ENCODE results near the gene MIF.

The MIF gene

DNA sequence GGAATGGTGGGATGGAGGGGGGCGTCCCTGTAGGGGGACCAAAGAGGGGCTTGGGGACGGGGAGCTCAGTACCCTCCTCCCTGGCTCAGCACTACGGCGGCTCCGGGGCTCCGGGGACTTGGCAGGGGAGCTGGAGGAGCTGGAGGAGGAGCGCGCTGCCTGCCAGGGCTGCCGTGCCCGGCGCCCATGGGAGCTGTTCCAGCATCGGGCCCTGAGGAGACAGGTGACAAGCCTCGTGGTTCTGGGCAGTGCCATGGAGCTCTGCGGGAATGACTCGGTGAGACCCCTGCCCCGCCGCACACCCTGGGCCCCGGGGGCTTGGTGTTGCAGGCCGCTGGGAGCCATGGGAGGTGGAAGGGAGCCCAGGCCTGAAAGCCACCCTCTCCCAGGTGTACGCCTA is 11.8 kb upstream of the MIF start:
- Histone ChIP-seq H3K27me3 (ENCODE audit: insufficient read depth, insufficient read length) (no peaks in the 10 kb centered on the region), H3K4me3 (ENCODE audit: insufficient read length, low read depth) (no peak overlapping the region), H3K4me1 (ENCODE audit: insufficient read depth, insufficient read length) (no peaks in the 10 kb centered on the region), H3K36me3 (ENCODE audit: insufficient read depth, insufficient read length, low read length) (peaks cover 4% of the 10 kb centered on the region), H3K9ac (ENCODE audit: insufficient read length, low read depth) (no peak overlapping the region), H3K9me3 (ENCODE audit: insufficient read depth, low read length) (no peaks in the 10 kb centered on the region)
- no peak for TF ChIP-seq SUZ12 (IDR thresholded peaks at IDR 0.05; ENCODE audit: extremely low read depth, insufficient read depth, insufficient read length)
- no peak for TF ChIP-seq YY1 (IDR thresholded peaks at IDR 0.05; ENCODE audit: insufficient read depth, insufficient read length)
- no peak for TF ChIP-seq ZNF274 (IDR thresholded peaks at IDR 0.05; ENCODE audit: low read depth, low read length)
- no peak for DNase-seq (ENCODE audit: low read depth, low spot score)

- H3K4me1 ChIP-seq (ENCODE audit: insufficient read depth, insufficient read length), result no peaks in the 10 kb centered on the region
- no peaks in the 10 kb centered on the region for H3K27me3 ChIP-seq (ENCODE audit: insufficient read depth, insufficient read length)
- DNase-seq (ENCODE audit: low read depth, low spot score), result no peak
- no peak overlapping the region for H3K9ac ChIP-seq (ENCODE audit: insufficient read length, low read depth)
- H3K9me3 ChIP-seq (ENCODE audit: insufficient read depth, low read length), result no peaks in the 10 kb centered on the region
- TF ChIP-seq ZNF274 (IDR thresholded peaks at IDR 0.05; ENCODE audit: low read depth, low read length) (no peak), SUZ12 (IDR thresholded peaks at IDR 0.05; ENCODE audit: extremely low read depth, insufficient read depth, insufficient read length) (no peak)
- no peak overlapping the region for H3K4me3 ChIP-seq (ENCODE audit: insufficient read length, low read depth)
- H3K36me3 ChIP-seq (ENCODE audit: insufficient read depth, insufficient read length, low read length), result peaks cover 4% of the 10 kb centered on the region
These were observed 10.5 kb upstream of the MIF start for GRCh38 chr22:23883658-23884057.

DNA sequence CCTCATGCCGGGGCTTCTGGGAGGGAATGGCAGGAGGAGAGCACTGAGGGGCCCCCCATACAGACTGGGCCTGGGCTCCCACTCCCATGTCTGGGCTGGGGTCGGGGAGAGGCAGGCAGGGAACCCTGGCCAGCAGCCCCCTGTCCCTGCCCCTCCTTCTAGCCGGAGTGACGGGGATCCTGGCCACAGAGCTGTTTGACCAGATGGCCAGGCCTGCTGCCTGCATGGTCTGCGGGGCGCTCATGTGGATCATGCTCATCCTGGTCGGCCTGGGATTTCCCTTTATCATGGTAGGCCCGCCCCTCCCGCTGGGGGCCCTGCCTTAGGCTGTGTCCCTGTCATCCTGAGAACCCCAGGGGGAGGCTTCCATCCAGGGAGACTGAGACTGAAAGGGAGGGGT is 10.0 kb upstream of the MIF start:
- H3K4me1 ChIP-seq (ENCODE audit: insufficient read depth, insufficient read length), result peaks cover 4% of the 10 kb centered on the region
- H3K9ac ChIP-seq (ENCODE audit: insufficient read length, low read depth), result no peak overlapping the region
- DNase-seq (ENCODE audit: low read depth, low spot score), result no peak
- no peak overlapping the region for H3K4me3 ChIP-seq (ENCODE audit: insufficient read length, low read depth)
- H3K36me3 ChIP-seq (ENCODE audit: insufficient read depth, insufficient read length, low read length), result peaks cover 4% of the 10 kb centered on the region
- TF ChIP-seq ZNF274 (IDR thresholded peaks at IDR 0.05; ENCODE audit: low read depth, low read length), result no peak
- no peak for TF ChIP-seq YY1 (IDR thresholded peaks at IDR 0.05; ENCODE audit: insufficient read depth, insufficient read length)
- no peak for TF ChIP-seq SUZ12 (IDR thresholded peaks at IDR 0.05; ENCODE audit: extremely low read depth, insufficient read depth, insufficient read length)
- no peaks in the 10 kb centered on the region for H3K27me3 ChIP-seq (ENCODE audit: insufficient read depth, insufficient read length)
- H3K9me3 ChIP-seq (ENCODE audit: insufficient read depth, low read length), result no peaks in the 10 kb centered on the region

DNA sequence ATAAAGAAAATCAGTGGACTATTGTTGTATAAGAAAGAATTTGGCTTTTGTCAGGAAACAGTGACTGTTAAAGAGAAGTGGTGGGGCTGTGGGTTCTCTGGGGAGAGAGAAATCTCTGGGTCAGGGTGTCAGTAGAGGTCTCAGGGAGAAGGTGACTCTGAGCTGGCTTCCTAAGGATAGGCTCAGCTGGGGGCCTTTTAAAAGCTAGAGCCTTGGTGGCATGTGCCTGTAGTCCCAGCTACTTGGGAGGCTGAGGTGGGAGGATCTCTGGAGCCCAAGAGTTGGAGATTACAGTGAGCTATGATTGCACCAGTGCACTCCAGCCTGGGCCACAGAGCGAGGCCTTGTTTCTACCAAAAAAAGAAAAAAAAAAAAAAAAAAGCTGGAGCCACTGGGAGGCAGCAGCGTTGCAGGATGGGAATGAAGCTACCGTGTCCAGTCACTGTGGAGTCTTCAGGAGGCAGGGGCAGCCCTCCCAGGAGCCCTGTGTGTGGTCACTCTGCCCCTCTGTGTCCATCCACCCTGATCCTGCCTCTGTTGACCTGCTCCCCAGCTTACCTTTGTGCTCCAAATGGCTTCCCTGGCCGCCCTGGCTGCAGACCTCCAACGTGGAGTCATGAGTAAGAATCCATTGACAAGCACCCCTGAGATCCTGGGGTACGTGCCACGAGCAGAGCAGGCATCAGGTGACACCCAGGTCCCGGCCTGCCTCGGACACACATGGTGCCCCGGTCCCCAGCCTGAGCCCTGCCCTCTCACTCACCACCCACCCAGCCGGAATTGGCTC is 5.4 kb upstream of the MIF start:
- no peaks in the 10 kb centered on the region for H3K27me3 ChIP-seq (ENCODE audit: insufficient read depth, insufficient read length)
- H3K9ac ChIP-seq (ENCODE audit: insufficient read length, low read depth), result no peak overlapping the region
- no peak overlapping the region for H3K4me3 ChIP-seq (ENCODE audit: insufficient read length, low read depth)
- H3K4me1 ChIP-seq (ENCODE audit: insufficient read depth, insufficient read length), result peaks cover 9% of the 10 kb centered on the region
- peaks cover 27% of the 10 kb centered on the region for H3K9me3 ChIP-seq (ENCODE audit: insufficient read depth, low read length)
- no peak for DNase-seq (ENCODE audit: low read depth, low spot score)
- no peak for TF ChIP-seq ZNF274 (IDR thresholded peaks at IDR 0.05; ENCODE audit: low read depth, low read length)
- no peak for TF ChIP-seq SUZ12 (IDR thresholded peaks at IDR 0.05; ENCODE audit: extremely low read depth, insufficient read depth, insufficient read length)
- TF ChIP-seq YY1 (IDR thresholded peaks at IDR 0.05; ENCODE audit: insufficient read depth, insufficient read length), result no peak
- H3K36me3 ChIP-seq (ENCODE audit: insufficient read depth, insufficient read length, low read length), result no peaks in the 10 kb centered on the region

- H3K9ac ChIP-seq (ENCODE audit: insufficient read length, low read depth), result no peak overlapping the region
- DNase-seq (ENCODE audit: low read depth, low spot score), result no peak
- peaks cover 9% of the 10 kb centered on the region for H3K4me1 ChIP-seq (ENCODE audit: insufficient read depth, insufficient read length)
- H3K4me3 ChIP-seq (ENCODE audit: insufficient read length, low read depth), result no peak overlapping the region
- H3K27me3 ChIP-seq (ENCODE audit: insufficient read depth, insufficient read length), result no peaks in the 10 kb centered on the region
- TF ChIP-seq SUZ12 (IDR thresholded peaks at IDR 0.05; ENCODE audit: extremely low read depth, insufficient read depth, insufficient read length), result no peak
- no peak for TF ChIP-seq YY1 (IDR thresholded peaks at IDR 0.05; ENCODE audit: insufficient read depth, insufficient read length)
- TF ChIP-seq ZNF274 (IDR thresholded peaks at IDR 0.05; ENCODE audit: low read depth, low read length), result no peak
- peaks cover 27% of the 10 kb centered on the region for H3K9me3 ChIP-seq (ENCODE audit: insufficient read depth, low read length)
- H3K36me3 ChIP-seq (ENCODE audit: insufficient read depth, insufficient read length, low read length), result no peaks in the 10 kb centered on the region
These were observed 4.6 kb upstream of the MIF start for GRCh38 chr22:23889620-23890019.

DNA sequence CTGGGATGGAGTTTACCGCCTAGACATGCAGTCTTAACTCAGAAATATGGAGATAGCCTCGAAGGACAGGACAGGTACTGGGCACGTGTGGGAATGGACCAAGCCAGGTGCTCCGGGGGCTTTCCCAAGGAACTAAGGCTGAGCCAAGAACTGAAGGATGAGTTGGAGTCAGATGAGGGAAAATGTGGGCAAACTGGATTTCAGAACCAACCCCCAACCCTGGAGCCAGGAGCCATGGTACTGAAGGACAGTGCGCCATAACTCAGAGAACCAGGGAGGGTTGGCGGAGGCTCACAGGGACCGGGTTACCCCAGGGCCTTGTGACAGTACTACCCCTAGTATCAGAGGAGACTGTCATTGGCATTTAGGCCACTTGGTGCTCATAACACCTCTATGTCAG is 2.5 kb upstream of the MIF start:
- H3K9me3 ChIP-seq (ENCODE audit: insufficient read depth, low read length), result peaks cover 27% of the 10 kb centered on the region
- H3K4me1 ChIP-seq (ENCODE audit: insufficient read depth, insufficient read length), result peaks cover 17% of the 10 kb centered on the region
- TF ChIP-seq ZNF274 (IDR thresholded peaks at IDR 0.05; ENCODE audit: low read depth, low read length), result no peak
- no peak for DNase-seq (ENCODE audit: low read depth, low spot score)
- H3K4me3 ChIP-seq (ENCODE audit: insufficient read length, low read depth), result no peak overlapping the region
- H3K9ac ChIP-seq (ENCODE audit: insufficient read length, low read depth), result no peak overlapping the region
- no peaks in the 10 kb centered on the region for H3K27me3 ChIP-seq (ENCODE audit: insufficient read depth, insufficient read length)
- peaks cover 20% of the 10 kb centered on the region for H3K36me3 ChIP-seq (ENCODE audit: insufficient read depth, insufficient read length, low read length)

- DNase-seq (ENCODE audit: low read depth, low spot score), result no peak
- Histone ChIP-seq H3K36me3 (ENCODE audit: insufficient read depth, insufficient read length, low read length) (peaks cover 24% of the 10 kb centered on the region), H3K27me3 (ENCODE audit: insufficient read depth, insufficient read length) (no peaks in the 10 kb centered on the region), H3K9ac (ENCODE audit: insufficient read length, low read depth) (no peak overlapping the region), H3K4me1 (ENCODE audit: insufficient read depth, insufficient read length) (peaks cover 19% of the 10 kb centered on the region), H3K9me3 (ENCODE audit: insufficient read depth, low read length) (peaks cover 27% of the 10 kb centered on the region), H3K4me3 (ENCODE audit: insufficient read length, low read depth) (no peak overlapping the region)
- TF ChIP-seq SUZ12 (IDR thresholded peaks at IDR 0.05; ENCODE audit: extremely low read depth, insufficient read depth, insufficient read length), result no peak
- no peak for TF ChIP-seq ZNF274 (IDR thresholded peaks at IDR 0.05; ENCODE audit: low read depth, low read length)
- TF ChIP-seq YY1 (IDR thresholded peaks at IDR 0.05; ENCODE audit: insufficient read depth, insufficient read length), result no peak
These were observed 2.1 kb upstream of the MIF start for GRCh38 chr22:23892130-23892529.

Data from NT2/D1 (cell line).